NCI-H1417 (cell line): ENCODE data around the gene SRGAP1.
"Not testable (repeated sequence)": the region's sequence is repeated elsewhere in the genome, so short reads cannot be mapped to it uniquely, and the experiment has no call there.

Source experiments
- DNase-seq, 3 experiments: peaks; one replicate each; lab custom pipeline; 2025; lab: John Stamatoyannopoulos, UW

Gene SRGAP1

GRCh38 chr12:64053117-64053516, 208.6 kb downstream of the SRGAP1 start:
- DNase-seq: no peak

GRCh38 chr12:64054079-64054520, 209.6 kb downstream of the SRGAP1 start:
- DNase-seq: no peak

GRCh38 chr12:64056741-64057140, 212.2 kb downstream of the SRGAP1 start:
- no peak for DNase-seq

GRCh38 chr12:64057706-64058105, 213.2 kb downstream of the SRGAP1 start:
- no peak for DNase-seq

- peak in 1 of 3 experiments; percentile 35 for DNase-seq
Measured at GRCh38 chr12:64058541-64059265, 214.2 kb downstream of the SRGAP1 start.

GRCh38 chr12:64059685-64060084, 215.2 kb downstream of the SRGAP1 start:
- DNase-seq: no peak

GRCh38 chr12:64061868-64062375, 217.4 kb downstream of the SRGAP1 start:
- no peak for DNase-seq

- no peak for DNase-seq
Measured at GRCh38 chr12:64063121-64063520, 218.6 kb downstream of the SRGAP1 start.

GRCh38 chr12:64064240-64064639, 219.7 kb downstream of the SRGAP1 start:
- DNase-seq: no peak

- no peak for DNase-seq
Measured at GRCh38 chr12:64064706-64065105, 220.2 kb downstream of the SRGAP1 start.

GRCh38 chr12:64065881-64066451, 221.5 kb downstream of the SRGAP1 start:
- DNase-seq: no peak

- DNase-seq: no peak
Measured at GRCh38 chr12:64066776-64067175, 222.3 kb downstream of the SRGAP1 start.

- no peak for DNase-seq
Measured at GRCh38 chr12:64070454-64070853, 226.0 kb downstream of the SRGAP1 start.

GRCh38 chr12:64072916-64073575, 228.5 kb downstream of the SRGAP1 start:
- no peak for DNase-seq

- DNase-seq: not testable (repeated sequence)
Measured at GRCh38 chr12:64076565-64076964, 232.1 kb downstream of the SRGAP1 start.

- DNase-seq: no peak
Measured at GRCh38 chr12:64077922-64078321, 233.4 kb downstream of the SRGAP1 start.

GRCh38 chr12:64080319-64081007, 236.0 kb downstream of the SRGAP1 start:
- DNase-seq: peak in 2 of 3 experiments; percentile 26 to 70

- DNase-seq: no peak
Measured at GRCh38 chr12:64081008-64081404, 236.5 kb downstream of the SRGAP1 start.

GRCh38 chr12:64082116-64082515, 237.6 kb downstream of the SRGAP1 start:
- no peak for DNase-seq

- DNase-seq: peak in 1 of 3 experiments; percentile 75
Measured at GRCh38 chr12:64082866-64083268, 238.4 kb downstream of the SRGAP1 start.

GRCh38 chr12:64083285-64084210, 239.0 kb downstream of the SRGAP1 start:
- DNase-seq: peak in 2 of 3 experiments; percentile 21 to 73
